HepG2 (cell line): Measurements from ENCODE around the gene LYPD1. TPM values are rescaled to one million over a fixed set of nuclear protein-coding genes. Genes with fewer than 3 reads are reported as not detected.

ENCODE experiments used
- ATAC-seq: fragments of 200-7000 bp; cut with Tn5 transposase; 3 replicates; pipeline ENCODE4 v1.9.1; 2020; ENCODE audit warnings: mild to moderate bottlenecking, moderate library complexity
- BruUV-seq: library from RNA; stranded (reverse); fragments of 400-500 nt; replicated peaks from 2 replicates; lab custom pipeline; 2021; lab: Mats Ljungman, UMichigan
- CTCF ChIA-PET: fragments of 300-600 bp; formaldehyde crosslinking; extraction: SDS; loops from one replicate; lab custom pipeline; 2021; ENCODE audit warnings: low total read pairs, inconsistent platforms, low intra/inter-chr PET ratio; lab: Yijun Ruan, JAX
- POLR2A ChIA-PET: fragments of 350-600 bp; sonication (Branson Sonifier 250); formaldehyde crosslinking; loops from one replicate; lab custom pipeline; 2020; ENCODE audit warnings: antibody characterized with exemption, inconsistent platforms; lab: Yijun Ruan, JAX
- DNase-seq: peaks from one replicate; pipeline ENCODE4 v3.0.0-alpha.2; 2015; ENCODE audit warnings: low spot score
- FAIRE-seq: peaks from 3 replicates; lab custom pipeline; 2011; peaks lifted over from hg19 to GRCh38; lab: Jason Lieb, UNC
- H2AFZ ChIP-seq: one replicate; pipeline ENCODE4 v1.6.1; 2011; ENCODE audit warnings: low read length, inconsistent platforms
- H3K27ac ChIP-seq: fragments of 300-600 bp; 3 replicates; pipeline ENCODE4 v1.8.0; 2011; ENCODE audit warnings: mixed run types, mild to moderate bottlenecking, mixed read lengths, low read length, inconsistent platforms; ENCODE audit not compliant: insufficient read depth; ENCODE audit errors: extremely low read length
- H3K27me3 ChIP-seq, 2 experiments: fragments of 200-600 bp in 1 of 2; 2 replicates in 1 of 2; 3 replicates in 1 of 2; pipeline versions ENCODE4 v1.6.0 to v1.8.0; 2011; ENCODE audit warnings: low read length in 2 of 2, mild to moderate bottlenecking in 2 of 2, moderate library complexity in 2 of 2, inconsistent platforms in 1 of 2; ENCODE audit not compliant: insufficient read depth in 2 of 2, control insufficient read depth in 1 of 2
- H3K36me3 ChIP-seq, 2 experiments: fragments of 200-600 bp in 1 of 2; replicated peaks in 1 of 2; 2 replicates in 1 of 2; 3 replicates in 1 of 2; pipeline versions ENCODE4 v1.5.1 to v1.8.0; 2011; ENCODE audit warnings: low read length in 2 of 2, inconsistent platforms in 1 of 2; ENCODE audit not compliant: insufficient read depth in 2 of 2, control insufficient read depth in 1 of 2
- H3K4me1 ChIP-seq: 2 replicates; pipeline ENCODE4 v1.5.1; 2012; ENCODE audit warnings: low read length, inconsistent platforms; ENCODE audit not compliant: insufficient read depth
- H3K4me2 ChIP-seq: 2 replicates; pipeline ENCODE4 v1.6.0; 2011; ENCODE audit warnings: low read depth, low read length, inconsistent platforms
- H3K4me3 ChIP-seq, 3 experiments: fragments of 200-600 bp in 1 of 3; sonication (generic), shearing (Covaris generic) in 1 of 3; replicated peaks in 1 of 3; 2 replicates each; pipeline ENCODE4 v1.5.1; 2011 to 2016; ENCODE audit warnings: low read length in 3 of 3, inconsistent platforms in 2 of 3, low read depth in 2 of 3, mild to moderate bottlenecking in 2 of 3, control low read depth in 1 of 3, mixed read lengths in 1 of 3; ENCODE audit not compliant: insufficient read depth in 1 of 3
- H3K79me2 ChIP-seq: one replicate; pipeline ENCODE4 v1.6.1; 2011; ENCODE audit warnings: low read length, inconsistent platforms; ENCODE audit not compliant: insufficient read depth
- H3K9ac ChIP-seq: 2 replicates; pipeline ENCODE4 v1.6.0; 2011; ENCODE audit warnings: mild to moderate bottlenecking, low read depth, low read length, inconsistent platforms; ENCODE audit not compliant: insufficient read depth
- H3K9me3 ChIP-seq: 2 replicates; pipeline ENCODE4 v1.5.1; 2012; ENCODE audit warnings: mild to moderate bottlenecking, low read length
- H4K20me1 ChIP-seq: 2 replicates; pipeline ENCODE4 v1.6.0; 2011; ENCODE audit warnings: inconsistent platforms, mild to moderate bottlenecking, low read length, moderate library complexity; ENCODE audit not compliant: insufficient read depth
- ATF2 ChIP-seq: sonication (generic); formaldehyde crosslinking; IDR thresholded peaks from 2 replicates; pipeline ENCODE4 v1.4.0; 2020; ENCODE audit warnings: missing genetic modification reagents
- HDAC1 ChIP-seq: sonication (generic); formaldehyde crosslinking; IDR thresholded peaks from 2 replicates; pipeline ENCODE4 v1.5.1; 2020; ENCODE audit warnings: mild to moderate bottlenecking, missing genetic modification reagents
- JDP2 ChIP-seq: sonication (generic); formaldehyde crosslinking; IDR thresholded peaks from 2 replicates; pipeline ENCODE4 v1.8.1; 2022; ENCODE audit warnings: missing genetic modification reagents, borderline replicate concordance
- YEATS2 ChIP-seq: sonication (generic); formaldehyde crosslinking; IDR thresholded peaks from 2 replicates; pipeline ENCODE4 v1.4.0; 2020; ENCODE audit warnings: missing genetic modification reagents, borderline replicate concordance
- ZMAT3 ChIP-seq: sonication (generic); formaldehyde crosslinking; conservative IDR thresholded peaks from 2 replicates; pipeline ENCODE4 v1.7.0; 2021; ENCODE audit warnings: missing genetic modification reagents
- ZNF138 ChIP-seq: sonication (generic); formaldehyde crosslinking; IDR thresholded peaks from 2 replicates; pipeline ENCODE4 v1.5.0; 2020; ENCODE audit warnings: mild to moderate bottlenecking, low read depth, missing genetic modification reagents
- ZNF20 ChIP-seq: sonication (generic); formaldehyde crosslinking; IDR thresholded peaks from 2 replicates; pipeline ENCODE4 v1.4.0; 2020; ENCODE audit warnings: mild to moderate bottlenecking, moderate library complexity, missing genetic modification reagents
- ZNF264 ChIP-seq: sonication (generic); formaldehyde crosslinking; IDR thresholded peaks from 2 replicates; pipeline ENCODE4 v1.4.0; 2020; ENCODE audit warnings: missing genetic modification reagents
- ZNF383 ChIP-seq: sonication (generic); formaldehyde crosslinking; IDR thresholded peaks from 2 replicates; pipeline ENCODE4 v1.4.0; 2020; ENCODE audit warnings: missing genetic modification reagents, mild to moderate bottlenecking, borderline replicate concordance
- ZSCAN9 ChIP-seq: IDR thresholded peaks from 2 replicates; pipeline ENCODE4 v1.6.1; 2016; ENCODE audit warnings: borderline replicate concordance
- WGBS: methylation state at CpG from one replicate; pipeline ENCODE4 v1.1.6; 2017; ENCODE audit warnings: low lambda C conversion rate; 5-methylcytosine and 5-hydroxymethylcytosine counted together
- in situ Hi-C: cut with HindIII; loops from 2 replicates; pipeline ENCODE4 v1.10.0; 2017; ENCODE audit warnings: low pct_unique_long_range_greater_than_20kb; ENCODE audit not compliant: extremely low pct_ligation_motif_present
- intact Hi-C: fragments of 100-400 bp; cut with micrococcal nuclease; formaldehyde crosslinking; loops from one replicate; pipeline ENCODE4 v1.10.0; 2022; ENCODE audit not compliant: unreplicated experiment
- polyA plus RNA-seq, 8 experiments: library from polyadenylated mRNA; depleted of rRNA in 3 of 8; stranded (reverse) in 7 of 8; unstranded in 1 of 8; fragments of >200 nt; fragmentation: Illumina TruSeq in 4 of 8; extraction: Trizol in 4 of 8; gene quantifications; 2 replicates each; pipeline versions ENCODE4 v1.2.1 to v1.2.3, GENCODE V29; 2011 to 2016; ENCODE audit warnings: low read depth in 4 of 8, missing spikeins in 1 of 8, mixed read lengths in 1 of 8; ENCODE audit not compliant: insufficient read depth in 1 of 8
- total RNA-seq, 5 experiments: library from RNA; depleted of rRNA; stranded (reverse); fragments of >200 nt; fragmentation: Illumina TruSeq; extraction: Trizol; gene quantifications; 2 replicates each; pipeline ENCODE4 v1.2.3, GENCODE V29; 2016; ENCODE audit warnings: low read depth in 1 of 5
- TF ChIP-seq, protein P1 (sequence below): sonication (generic); formaldehyde crosslinking; conservative IDR thresholded peaks from 2 replicates; pipeline ENCODE4 v1.4.0; 2020; ENCODE audit warnings: mild to moderate bottlenecking, missing genetic modification reagents, moderate library complexity

Gene LYPD1
- total and polyA plus RNA-seq, 2 of the 13 experiments (the other 11 are each of a cell fraction or from before 2014, with no cell fraction given) = not detected

- TF ChIP-seq ZSCAN9 (CRISPR knock-in tag) = no peak
- no peak for TF ChIP-seq ZNF138
- TF ChIP-seq ATF2 (CRISPR knock-in tag) = no peak
- no peak for TF ChIP-seq HDAC1 (CRISPR knock-in tag)
- TF ChIP-seq YEATS2 = no peak
- TF ChIP-seq ZNF20 (CRISPR knock-in tag) = no peak
- no peak for TF ChIP-seq ZMAT3 (CRISPR knock-in tag)
- TF ChIP-seq JDP2 (CRISPR knock-in tag) = no peak
- TF ChIP-seq, protein P1, sequence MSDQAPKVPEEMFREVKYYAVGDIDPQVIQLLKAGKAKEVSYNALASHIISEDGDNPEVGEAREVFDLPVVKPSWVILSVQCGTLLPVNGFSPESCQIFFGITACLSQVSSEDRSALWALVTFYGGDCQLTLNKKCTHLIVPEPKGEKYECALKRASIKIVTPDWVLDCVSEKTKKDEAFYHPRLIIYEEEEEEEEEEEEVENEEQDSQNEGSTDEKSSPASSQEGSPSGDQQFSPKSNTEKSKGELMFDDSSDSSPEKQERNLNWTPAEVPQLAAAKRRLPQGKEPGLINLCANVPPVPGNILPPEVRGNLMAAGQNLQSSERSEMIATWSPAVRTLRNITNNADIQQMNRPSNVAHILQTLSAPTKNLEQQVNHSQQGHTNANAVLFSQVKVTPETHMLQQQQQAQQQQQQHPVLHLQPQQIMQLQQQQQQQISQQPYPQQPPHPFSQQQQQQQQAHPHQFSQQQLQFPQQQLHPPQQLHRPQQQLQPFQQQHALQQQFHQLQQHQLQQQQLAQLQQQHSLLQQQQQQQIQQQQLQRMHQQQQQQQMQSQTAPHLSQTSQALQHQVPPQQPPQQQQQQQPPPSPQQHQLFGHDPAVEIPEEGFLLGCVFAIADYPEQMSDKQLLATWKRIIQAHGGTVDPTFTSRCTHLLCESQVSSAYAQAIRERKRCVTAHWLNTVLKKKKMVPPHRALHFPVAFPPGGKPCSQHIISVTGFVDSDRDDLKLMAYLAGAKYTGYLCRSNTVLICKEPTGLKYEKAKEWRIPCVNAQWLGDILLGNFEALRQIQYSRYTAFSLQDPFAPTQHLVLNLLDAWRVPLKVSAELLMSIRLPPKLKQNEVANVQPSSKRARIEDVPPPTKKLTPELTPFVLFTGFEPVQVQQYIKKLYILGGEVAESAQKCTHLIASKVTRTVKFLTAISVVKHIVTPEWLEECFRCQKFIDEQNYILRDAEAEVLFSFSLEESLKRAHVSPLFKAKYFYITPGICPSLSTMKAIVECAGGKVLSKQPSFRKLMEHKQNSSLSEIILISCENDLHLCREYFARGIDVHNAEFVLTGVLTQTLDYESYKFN = no peak
- no peak for TF ChIP-seq ZNF264
- no peak for TF ChIP-seq ZNF383
- TF ChIP-seq, all 625 proteins: peak for 0
- DNase-seq = no peak
- no TSS peak for BruUV-seq
- ATAC-seq = no peak
- no peak overlapping the region for H3K27ac ChIP-seq
- no peak overlapping the region for H3K4me2 ChIP-seq
- no peaks in the 10 kb centered on the region for H3K4me1 ChIP-seq
- H3K79me2 ChIP-seq = no peaks in the 10 kb centered on the region
- no peak overlapping the region for H2AFZ ChIP-seq
- no peak for FAIRE-seq
- intact Hi-C loops (loop anchor here (5.0 to 10.0 kb wide), 2 partner anchors 107 to 390 kb away; no protein-coding TSS in a partner anchor), in situ Hi-C loops (loop anchor here (10.0 to 25.0 kb wide), 2 partner anchors 508 to 1190 kb away; no protein-coding TSS in a partner anchor)
- WGBS = 26% methylated on average over 4 of the region's 4 CpGs
- H3K36me3 ChIP-seq = no peaks in the 10 kb centered on the region
- H3K9ac ChIP-seq = no peak overlapping the region
- POLR2A ChIA-PET = no interaction called here
- H3K4me3 ChIP-seq = no peak overlapping the region
- no peaks in the 10 kb centered on the region for H4K20me1 ChIP-seq
- H3K27me3 ChIP-seq = no peaks in the 10 kb centered on the region
- CTCF ChIA-PET = no interaction called here
- H3K9me3 ChIP-seq = no peaks in the 10 kb centered on the region
Measured at GRCh38 chr2:132654335-132654734, 15.7 kb downstream of the LYPD1 start.
